ENCODE measurements around the gene SFT2D1. TPM values are rescaled to one million over a fixed set of nuclear protein-coding genes. Genes with fewer than 3 reads are reported as not detected.

SFT2D1 gene
- total and polyA plus RNA-seq, 5 donors from 2014 or later: 23.7 to 109 (median 103) TPM

DNA sequence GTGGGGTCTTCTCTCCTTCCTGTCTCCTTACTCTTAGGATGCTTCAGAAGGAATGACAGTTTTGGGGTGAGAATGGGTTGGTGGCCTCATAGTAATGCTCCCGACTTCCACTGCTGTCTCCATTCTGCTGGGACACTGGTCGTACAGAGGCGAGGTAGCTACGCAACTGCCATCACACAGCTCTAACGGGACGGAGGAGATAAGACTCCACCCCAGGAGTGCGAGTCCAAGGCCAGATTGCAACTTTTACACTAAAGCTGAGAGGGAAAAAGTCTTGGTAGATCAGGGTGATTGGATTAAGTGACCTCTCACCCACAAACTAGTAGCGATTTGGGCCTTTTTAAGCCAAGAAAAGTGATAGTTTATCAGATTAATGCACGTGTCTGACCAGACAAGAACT lies 32.4 kb downstream of the SFT2D1 start:
- Mint-ChIP-seq H3K9me3 (no peaks in the 10 kb centered on the region), H3K27me3 (peaks cover 38% of the 10 kb centered on the region), H3K4me3 (no peak overlapping the region), H3K36me3 (no peaks in the 10 kb centered on the region), H3K27ac (no peak overlapping the region), H3K4me1 (peaks cover 0 to 12% (median 8%) of the 10 kb centered on the region in 4 donors)
- Histone ChIP-seq H3K9me3 (ENCODE audit: control insufficient read depth in 2 of 2, low read length in 2 of 2) (no peaks in the 10 kb centered on the region), H3K27me3 (ENCODE audit: control insufficient read depth, insufficient read depth, low read length) (peaks cover 16% of the 10 kb centered on the region), H3K36me3 (ENCODE audit: control insufficient read depth, insufficient read depth, low read length) (no peaks in the 10 kb centered on the region), H3K4me3 (ENCODE audit: low read depth, low read length) (no peak overlapping the region), H3K4me1 (ENCODE audit: control insufficient read depth, insufficient read depth, low read length, poor library complexity, severe bottlenecking) (peaks cover 17% of the 10 kb centered on the region), H3K27ac (ENCODE audit: insufficient read depth, low read length, poor library complexity, severe bottlenecking) (no peak overlapping the region)
- no peak for ATAC-seq (ENCODE audit: low read depth in 2 of 2)
- DNase-seq: no peak

DNA sequence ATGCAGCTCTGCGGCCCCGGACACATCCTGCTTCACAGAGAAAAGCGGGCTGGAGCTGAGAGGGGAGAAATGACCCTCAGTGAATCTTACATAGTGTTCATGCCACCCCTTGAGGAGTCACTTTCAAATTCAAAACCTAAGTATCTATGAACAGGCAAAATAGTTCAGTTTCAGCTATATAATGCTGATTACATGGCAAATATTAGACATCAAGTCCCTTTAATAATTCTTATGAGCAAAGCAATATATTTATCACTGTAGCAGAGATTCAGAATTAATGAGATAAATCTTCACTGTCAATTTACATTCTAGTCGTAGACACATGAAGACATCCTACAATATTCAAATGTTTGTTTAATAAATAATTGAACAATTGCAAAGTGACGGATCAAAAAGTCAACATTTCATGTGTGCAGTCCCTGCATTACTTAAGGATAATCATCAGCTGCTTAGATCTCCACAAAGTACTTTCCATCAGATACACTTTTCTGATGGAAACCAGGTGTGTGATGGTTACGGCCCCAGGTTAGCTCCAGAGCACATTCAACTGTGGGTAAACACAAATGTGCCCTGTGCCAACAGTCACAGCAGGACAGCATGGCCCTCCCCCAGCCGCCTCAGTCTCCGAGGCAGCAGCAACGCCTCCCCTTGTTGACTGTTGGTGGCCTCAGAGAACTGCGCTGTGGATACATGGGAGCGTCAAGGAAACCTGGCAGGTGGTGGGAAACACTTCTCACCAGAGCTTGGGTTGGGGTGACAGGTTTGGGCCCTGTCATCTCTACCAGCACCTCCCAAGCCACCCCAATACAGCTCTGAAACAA lies 33.4 kb downstream of the SFT2D1 start:
- Mint-ChIP-seq H3K9me3 (no peaks in the 10 kb centered on the region), H3K4me3 (peak overlapping the region in 3 of 4 donors; percentile 52 to 85 (median 53)), H3K36me3 (no peaks in the 10 kb centered on the region), H3K27me3 (peaks cover 47% of the 10 kb centered on the region), H3K4me1 (peaks cover 0 to 12% (median 8%) of the 10 kb centered on the region in 4 donors), H3K27ac (no peak overlapping the region)
- Histone ChIP-seq H3K4me3 (ENCODE audit: low read depth, low read length) (no peak overlapping the region), H3K27ac (ENCODE audit: insufficient read depth, low read length, poor library complexity, severe bottlenecking) (no peak overlapping the region), H3K9me3 (ENCODE audit: control insufficient read depth in 2 of 2, low read length in 2 of 2) (no peaks in the 10 kb centered on the region), H3K27me3 (ENCODE audit: control insufficient read depth, insufficient read depth, low read length) (peaks cover 21% of the 10 kb centered on the region), H3K4me1 (ENCODE audit: control insufficient read depth, insufficient read depth, low read length, poor library complexity, severe bottlenecking) (peaks cover 17% of the 10 kb centered on the region), H3K36me3 (ENCODE audit: control insufficient read depth, insufficient read depth, low read length) (no peaks in the 10 kb centered on the region)
- ATAC-seq (ENCODE audit: low read depth in 2 of 2) (no peak), DNase-seq (no peak)

DNA sequence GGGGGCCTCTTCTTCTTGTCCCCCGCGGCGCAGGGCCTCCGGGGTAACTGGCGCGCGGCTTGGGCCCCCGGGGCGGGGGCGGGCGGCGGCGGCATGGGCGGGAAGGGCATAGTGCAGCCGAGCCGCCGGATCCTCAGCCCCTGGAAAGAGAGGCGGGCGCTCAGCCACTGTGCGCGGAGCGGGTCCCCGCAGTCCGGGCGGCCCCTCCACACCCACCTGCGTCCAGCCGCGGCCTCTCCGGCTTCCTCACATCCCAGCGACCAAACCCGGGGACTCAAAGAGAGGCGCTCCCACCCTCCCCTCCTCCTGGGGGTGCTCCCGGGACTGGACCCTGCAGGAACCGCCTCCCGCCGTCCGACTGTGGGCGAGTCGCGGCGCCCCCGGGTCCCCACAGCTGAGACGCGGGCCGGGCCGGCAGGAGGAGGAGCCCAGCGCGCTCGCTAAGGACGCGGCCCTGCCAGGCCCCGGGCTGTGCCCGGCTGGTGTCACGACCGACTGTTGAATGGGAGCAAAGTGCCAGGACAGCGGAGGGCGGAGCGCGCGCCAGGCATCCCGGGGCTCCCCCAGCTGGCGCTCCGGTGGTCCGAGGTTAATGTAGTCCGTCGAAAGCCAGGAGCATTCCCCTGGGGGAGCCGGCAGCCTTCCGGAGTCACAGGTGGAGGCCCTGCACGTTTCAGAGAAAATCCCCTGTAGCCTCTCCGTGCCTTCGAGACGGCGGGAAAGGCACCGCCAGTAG lies 34.1 kb downstream of the SFT2D1 start, which contains the start of gene PRR18:
PRR18 (minus strand) TSS at position 360 of the 736 bp plus-strand sequence; CDS start at position 110, 250 bp downstream.
- no peak within 1 kb of the TSS for H3K4me3 ChIP-seq (ENCODE audit: low read depth, low read length)
- Mint-ChIP-seq H3K4me3 (peak within 1 kb of the TSS in 3 of 4 donors; percentile 52 to 85 (median 53)), H3K36me3 (no peaks in the 10 kb centered on the region), H3K9me3 (no peaks in the 10 kb centered on the region), H3K27me3 (peaks cover 54% of the 10 kb centered on the region), H3K27ac (no peak within 1 kb of the TSS), H3K4me1 (peaks cover 0 to 12% (median 8%) of the 10 kb centered on the region in 4 donors)
- no peak within 1 kb of the TSS for H3K27ac ChIP-seq (ENCODE audit: insufficient read depth, low read length, poor library complexity, severe bottlenecking)
- H3K4me1 ChIP-seq (ENCODE audit: control insufficient read depth, insufficient read depth, low read length, poor library complexity, severe bottlenecking): peaks cover 17% of the 10 kb centered on the region
- ATAC-seq (ENCODE audit: low read depth in 2 of 2) (no peak), DNase-seq (no peak)
- no peaks in the 10 kb centered on the region for H3K9me3 ChIP-seq (ENCODE audit: control insufficient read depth in 2 of 2, low read length in 2 of 2)
- peaks cover 24% of the 10 kb centered on the region for H3K27me3 ChIP-seq (ENCODE audit: control insufficient read depth, insufficient read depth, low read length)
- H3K36me3 ChIP-seq (ENCODE audit: control insufficient read depth, insufficient read depth, low read length): no peaks in the 10 kb centered on the region

DNA sequence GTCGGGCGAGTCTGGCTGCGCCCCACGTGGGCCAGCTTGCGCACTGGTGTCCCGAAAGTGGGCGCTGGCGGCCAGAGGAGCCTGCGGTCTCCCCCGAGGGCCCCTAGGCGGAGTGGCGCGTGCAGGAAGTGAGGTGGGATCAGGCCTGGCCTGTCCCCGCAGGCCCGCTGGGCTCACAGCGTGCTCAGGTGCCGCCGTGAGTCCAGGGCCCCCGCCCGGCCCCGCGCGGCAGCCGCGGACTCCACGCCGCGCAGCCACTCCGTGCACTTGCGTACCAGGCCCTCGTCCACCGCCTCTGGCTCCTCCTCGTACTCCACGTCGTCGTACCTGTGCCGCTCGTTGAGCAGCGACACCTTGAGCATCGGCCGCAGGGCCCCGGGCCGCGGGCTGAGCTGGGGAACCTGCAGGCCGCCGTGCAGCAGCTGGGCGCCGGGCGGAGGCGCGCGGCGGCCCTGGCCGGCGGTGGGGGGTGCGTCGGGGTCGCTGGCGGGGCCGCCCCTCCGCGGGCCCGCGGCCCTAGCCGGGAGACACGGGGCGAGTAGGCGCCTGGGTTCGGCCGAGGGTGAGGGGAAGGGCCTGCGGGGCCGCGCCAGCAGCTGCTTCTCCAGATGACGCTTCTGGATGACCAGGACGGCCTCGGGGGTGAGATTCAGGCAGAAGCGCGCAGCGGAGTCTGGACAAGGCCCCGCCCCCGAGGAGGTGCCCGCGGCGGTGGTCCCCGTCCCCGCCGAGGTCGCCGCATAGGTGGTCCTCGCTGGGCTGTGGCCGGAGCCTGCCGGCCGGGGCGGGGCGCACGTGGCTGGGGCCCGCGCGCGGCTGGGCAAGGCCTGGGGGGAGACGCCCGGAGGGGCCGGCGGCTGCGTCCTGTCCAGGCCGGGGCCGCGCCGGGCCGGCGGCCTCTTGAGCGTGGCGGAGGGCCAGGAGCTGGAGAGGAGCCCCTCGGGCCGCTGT lies 35.0 kb downstream of the SFT2D1 start:
- peaks cover 0 to 12% (median 8%) of the 10 kb centered on the region in 4 donors for H3K4me1 Mint-ChIP-seq
- H3K4me1 ChIP-seq (ENCODE audit: control insufficient read depth, insufficient read depth, low read length, poor library complexity, severe bottlenecking): peaks cover 17% of the 10 kb centered on the region
- peaks cover 24% of the 10 kb centered on the region for H3K27me3 ChIP-seq (ENCODE audit: control insufficient read depth, insufficient read depth, low read length)
- ATAC-seq (ENCODE audit: low read depth in 2 of 2) (peak; percentile 9 to 57), DNase-seq (peak in 1 of 3 donors; percentile 23)
- no peaks in the 10 kb centered on the region for H3K36me3 ChIP-seq (ENCODE audit: control insufficient read depth, insufficient read depth, low read length)
- peak overlapping the region in 1 of 4 donors; percentile 26 for H3K4me3 Mint-ChIP-seq
- H3K9me3 ChIP-seq (ENCODE audit: control insufficient read depth in 2 of 2, low read length in 2 of 2): no peaks in the 10 kb centered on the region
- H3K27me3 Mint-ChIP-seq: peaks cover 57% of the 10 kb centered on the region
- H3K36me3 Mint-ChIP-seq: no peaks in the 10 kb centered on the region
- H3K27ac Mint-ChIP-seq: no peak overlapping the region
- H3K9me3 Mint-ChIP-seq: no peaks in the 10 kb centered on the region
- H3K4me3 ChIP-seq (ENCODE audit: low read depth, low read length): no peak overlapping the region
- no peak overlapping the region for H3K27ac ChIP-seq (ENCODE audit: insufficient read depth, low read length, poor library complexity, severe bottlenecking)

DNA sequence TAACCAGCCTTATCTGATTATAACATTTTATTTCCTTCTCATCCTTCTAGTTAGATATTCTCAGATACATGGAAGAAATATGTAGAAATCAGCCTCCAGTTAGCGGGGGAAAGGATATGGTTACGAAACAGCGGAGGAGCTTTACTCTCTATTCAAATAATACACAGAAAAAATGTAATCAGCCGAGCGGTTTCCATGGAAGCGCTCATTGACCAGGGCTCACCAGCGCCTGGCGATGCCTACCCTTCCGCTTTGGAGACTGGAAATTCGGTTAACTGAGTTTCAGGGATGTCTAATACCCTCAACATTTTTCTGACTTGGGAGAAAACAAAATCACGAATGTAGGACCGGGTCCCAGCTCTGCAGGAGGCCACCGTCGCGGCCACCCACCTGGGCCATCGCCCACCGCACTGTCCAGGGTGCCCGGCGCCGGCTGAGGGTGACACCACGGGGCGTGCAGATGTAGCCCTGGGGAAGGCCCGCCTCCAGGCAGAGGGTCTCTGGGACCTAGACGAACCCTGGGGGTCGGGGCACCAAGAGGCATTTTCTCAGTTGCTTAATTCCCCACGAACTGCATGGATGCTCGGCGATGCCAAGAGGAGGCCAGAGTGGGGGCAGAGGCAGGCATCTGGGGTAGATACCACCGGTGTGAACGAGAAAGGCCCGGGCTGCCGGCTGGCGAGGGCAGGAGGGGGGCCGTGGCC lies 35.8 kb downstream of the SFT2D1 start:
- ATAC-seq (ENCODE audit: low read depth in 2 of 2) (peak in 1 of 2 donors; percentile 9), DNase-seq (no peak)
- peak overlapping the region; percentile 19 to 68 (median 64) for H3K4me3 Mint-ChIP-seq
- H3K27me3 Mint-ChIP-seq: peaks cover 65% of the 10 kb centered on the region
- no peaks in the 10 kb centered on the region for H3K36me3 Mint-ChIP-seq
- no peaks in the 10 kb centered on the region for H3K36me3 ChIP-seq (ENCODE audit: control insufficient read depth, insufficient read depth, low read length)
- H3K27ac ChIP-seq (ENCODE audit: insufficient read depth, low read length, poor library complexity, severe bottlenecking): no peak overlapping the region
- no peaks in the 10 kb centered on the region for H3K9me3 Mint-ChIP-seq
- no peak overlapping the region for H3K27ac Mint-ChIP-seq
- H3K27me3 ChIP-seq (ENCODE audit: control insufficient read depth, insufficient read depth, low read length): peaks cover 24% of the 10 kb centered on the region
- H3K4me1 Mint-ChIP-seq: peaks cover 0 to 12% (median 8%) of the 10 kb centered on the region in 4 donors
- peaks cover 17% of the 10 kb centered on the region for H3K4me1 ChIP-seq (ENCODE audit: control insufficient read depth, insufficient read depth, low read length, poor library complexity, severe bottlenecking)
- no peak overlapping the region for H3K4me3 ChIP-seq (ENCODE audit: low read depth, low read length)
- H3K9me3 ChIP-seq (ENCODE audit: control insufficient read depth in 2 of 2, low read length in 2 of 2): no peaks in the 10 kb centered on the region

DNA sequence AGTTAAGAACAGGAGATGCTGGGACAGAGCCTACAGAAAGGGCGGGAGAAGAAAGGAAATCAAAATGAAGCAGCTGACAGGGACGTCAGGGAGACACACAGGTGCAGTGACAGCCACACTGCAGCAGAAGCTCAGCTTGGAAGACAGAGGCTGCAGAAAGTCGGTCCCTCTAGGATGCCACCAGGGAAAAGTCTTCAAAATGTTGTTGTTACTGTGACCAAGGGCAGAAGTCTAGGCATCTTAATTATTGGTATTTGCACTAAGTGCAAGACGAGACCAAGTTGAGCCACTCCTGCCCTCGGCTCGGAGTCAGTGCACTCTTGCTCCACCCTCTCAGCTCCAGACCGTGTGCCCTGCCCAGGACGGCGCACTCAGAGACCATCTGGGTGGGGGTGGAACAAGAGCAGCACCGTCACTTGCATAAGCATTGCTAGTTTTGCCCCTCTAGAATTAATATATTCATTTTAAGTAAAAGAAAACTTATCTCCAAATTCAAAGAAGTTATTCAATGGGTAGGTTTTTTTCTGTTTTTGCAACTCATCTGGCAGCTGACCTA lies 36.7 kb downstream of the SFT2D1 start:
- Histone ChIP-seq H3K4me1 (ENCODE audit: control insufficient read depth, insufficient read depth, low read length, poor library complexity, severe bottlenecking) (peaks cover 17% of the 10 kb centered on the region), H3K27me3 (ENCODE audit: control insufficient read depth, insufficient read depth, low read length) (peaks cover 24% of the 10 kb centered on the region), H3K27ac (ENCODE audit: insufficient read depth, low read length, poor library complexity, severe bottlenecking) (no peak overlapping the region), H3K9me3 (ENCODE audit: control insufficient read depth in 2 of 2, low read length in 2 of 2) (no peaks in the 10 kb centered on the region), H3K36me3 (ENCODE audit: control insufficient read depth, insufficient read depth, low read length) (no peaks in the 10 kb centered on the region), H3K4me3 (ENCODE audit: low read depth, low read length) (no peak overlapping the region)
- H3K9me3 Mint-ChIP-seq: no peaks in the 10 kb centered on the region
- H3K4me3 Mint-ChIP-seq: peak overlapping the region in 2 of 4 donors; percentile 59 to 79
- no peaks in the 10 kb centered on the region for H3K36me3 Mint-ChIP-seq
- H3K4me1 Mint-ChIP-seq: peaks cover 0 to 12% (median 8%) of the 10 kb centered on the region in 4 donors
- no peak for DNase-seq
- H3K27me3 Mint-ChIP-seq: peaks cover 69% of the 10 kb centered on the region
- no peak overlapping the region for H3K27ac Mint-ChIP-seq
- no peak for ATAC-seq (ENCODE audit: low read depth in 2 of 2)
